H9 (cell line): ENCODE data around the gene STYXL2. TPM values are rescaled to one million over a fixed set of nuclear protein-coding genes. Genes with fewer than 3 reads are reported as not detected.

ENCODE experiments used
- DNase-seq: peaks from one replicate; pipeline ENCODE4 v3.0.0-alpha.2; 2017
- H2AFZ ChIP-seq: one replicate; pipeline ENCODE4 v1.6.1; 2013; ENCODE audit warnings: mild to moderate bottlenecking, low read length, control low read depth, moderate library complexity
- H2AK5ac ChIP-seq: 2 replicates; pipeline ENCODE4 v1.6.1; 2013; ENCODE audit warnings: low read length, control low read depth, mixed read lengths; ENCODE audit not compliant: insufficient read length
- H2BK120ac ChIP-seq: one replicate; pipeline ENCODE4 v1.6.1; 2013; ENCODE audit warnings: low read depth, mild to moderate bottlenecking, low read length, control low read depth, inconsistent platforms; ENCODE audit not compliant: poor library complexity, severe bottlenecking
- H2BK12ac ChIP-seq: 2 replicates; pipeline ENCODE4 v1.6.1; 2013; ENCODE audit warnings: low read length, control low read depth, mixed read lengths, low read depth; ENCODE audit not compliant: insufficient read length
- H2BK15ac ChIP-seq: 2 replicates; pipeline ENCODE4 v1.6.1; 2013; ENCODE audit warnings: low read depth, low read length, control low read depth
- H2BK20ac ChIP-seq: one replicate; pipeline ENCODE4 v1.6.1; 2013; ENCODE audit warnings: low read depth, mild to moderate bottlenecking, low read length, control low read depth, inconsistent platforms; ENCODE audit not compliant: poor library complexity, severe bottlenecking
- H2BK5ac ChIP-seq: 2 replicates; pipeline ENCODE4 v1.6.1; 2013; ENCODE audit warnings: low read length, control low read depth, mixed read lengths; ENCODE audit not compliant: insufficient read length
- H3K14ac ChIP-seq: 2 replicates; pipeline ENCODE4 v1.6.1; 2013; ENCODE audit warnings: low read length, control low read depth; ENCODE audit not compliant: insufficient read depth
- H3K18ac ChIP-seq: 2 replicates; pipeline ENCODE4 v1.6.1; 2013; ENCODE audit warnings: low read depth, mild to moderate bottlenecking, mixed read lengths, low read length, control low read depth; ENCODE audit not compliant: insufficient read length
- H3K23ac ChIP-seq: 2 replicates; pipeline ENCODE4 v1.6.1; 2013; ENCODE audit warnings: low read length, control low read depth, mixed read lengths, low read depth; ENCODE audit not compliant: insufficient read length
- H3K23me2 ChIP-seq: 2 replicates; pipeline ENCODE4 v1.6.1; 2013; ENCODE audit warnings: low read depth, mild to moderate bottlenecking, mixed read lengths, low read length, control low read depth; ENCODE audit not compliant: insufficient read length, poor library complexity, severe bottlenecking
- H3K27ac ChIP-seq: 2 replicates; pipeline ENCODE4 v1.5.1; 2013; ENCODE audit warnings: low read length, control low read depth, mixed read lengths, low read depth; ENCODE audit not compliant: insufficient read length
- H3K27me3 ChIP-seq: 2 replicates; pipeline ENCODE4 v1.6.1; 2013; ENCODE audit warnings: low read length, control low read depth, inconsistent platforms; ENCODE audit not compliant: insufficient read depth
- H3K4ac ChIP-seq: 2 replicates; pipeline ENCODE4 v1.6.1; 2013; ENCODE audit warnings: low read depth, mild to moderate bottlenecking, control low read depth, inconsistent platforms, low read length, moderate library complexity
- H3K4me1 ChIP-seq: 2 replicates; pipeline ENCODE4 v1.6.1; 2013; ENCODE audit warnings: low read length, control low read depth, inconsistent platforms; ENCODE audit not compliant: insufficient read depth
- H3K4me2 ChIP-seq: 2 replicates; pipeline ENCODE4 v1.6.1; 2013; ENCODE audit warnings: low read length, control low read depth, mixed read lengths; ENCODE audit not compliant: insufficient read length, insufficient read depth
- H3K56ac ChIP-seq: 2 replicates; pipeline ENCODE4 v1.6.1; 2013; ENCODE audit warnings: low read depth, mild to moderate bottlenecking, mixed read lengths, low read length, control low read depth; ENCODE audit not compliant: insufficient read length
- H3K79me1 ChIP-seq: 2 replicates; pipeline ENCODE4 v1.6.1; 2013; ENCODE audit warnings: low read depth, mild to moderate bottlenecking, moderate library complexity, low read length, control low read depth, inconsistent platforms; ENCODE audit not compliant: insufficient read depth, poor library complexity, severe bottlenecking
- H3K79me2 ChIP-seq: 2 replicates; pipeline ENCODE4 v1.6.1; 2013; ENCODE audit warnings: low read length, control low read depth, inconsistent platforms; ENCODE audit not compliant: insufficient read depth
- H3K9ac ChIP-seq: 2 replicates; pipeline ENCODE4 v1.6.1; 2013; ENCODE audit warnings: low read length, control low read depth, mixed read lengths; ENCODE audit not compliant: insufficient read length; ENCODE audit errors: extremely low read depth
- H3K9me3 ChIP-seq: one replicate; pipeline ENCODE4 v1.6.1; 2013; ENCODE audit warnings: low read depth, low read length, inconsistent platforms; ENCODE audit not compliant: control insufficient read depth
- H3T11ph ChIP-seq: one replicate; pipeline ENCODE4 v1.6.1; 2013; ENCODE audit warnings: mild to moderate bottlenecking, low read length, control low read depth, inconsistent platforms
- H4K20me1 ChIP-seq: one replicate; pipeline ENCODE4 v1.6.1; 2013; ENCODE audit not compliant: control insufficient read depth, insufficient read length, insufficient read depth
- H4K5ac ChIP-seq: 2 replicates; pipeline ENCODE4 v1.6.1; 2013; ENCODE audit warnings: low read depth, mild to moderate bottlenecking, mixed read lengths, low read length, control low read depth; ENCODE audit not compliant: insufficient read length
- H4K8ac ChIP-seq: replicated peaks from 2 replicates; pipeline ENCODE4 v1.6.1; 2013; ENCODE audit warnings: low read length, control low read depth, mixed read lengths, low read depth; ENCODE audit not compliant: insufficient read length
- H4K91ac ChIP-seq: 2 replicates; pipeline ENCODE4 v1.6.1; 2013; ENCODE audit warnings: low read depth, mild to moderate bottlenecking, moderate library complexity, mixed read lengths, low read length, control low read depth; ENCODE audit not compliant: insufficient read length
- H3K27ac Mint-ChIP-seq, 3 experiments: 2 replicates in 2 of 3; 3 replicates in 1 of 3; pipeline ENCODE4 v1.8.0; 2020 to 2021; ENCODE audit warnings: mixed read lengths in 3 of 3, mild to moderate bottlenecking in 1 of 3, moderate library complexity in 1 of 3
- H3K27me3 Mint-ChIP-seq: 2 replicates; pipeline ENCODE4 v1.8.0; 2021; ENCODE audit warnings: low read depth, mild to moderate bottlenecking, moderate library complexity, mixed read lengths
- H3K36me3 Mint-ChIP-seq, 3 experiments: 2 replicates in 2 of 3; 3 replicates in 1 of 3; pipeline ENCODE4 v1.8.0; 2020 to 2021; ENCODE audit warnings: low read depth in 3 of 3, mixed read lengths in 3 of 3; ENCODE audit not compliant: insufficient read depth in 1 of 3
- H3K4me1 Mint-ChIP-seq, 2 experiments: 2 replicates each; pipeline ENCODE4 v1.8.0; 2020; ENCODE audit warnings: mixed read lengths in 2 of 2
- H3K4me3 Mint-ChIP-seq, 2 experiments: 2 replicates in 1 of 2; 3 replicates in 1 of 2; pipeline ENCODE4 v1.8.0; 2020 to 2021; ENCODE audit warnings: mild to moderate bottlenecking in 2 of 2, mixed read lengths in 2 of 2, moderate library complexity in 1 of 2
- H3K9me3 Mint-ChIP-seq, 2 experiments: 2 replicates in 1 of 2; 3 replicates in 1 of 2; pipeline ENCODE4 v1.8.0; 2020; ENCODE audit warnings: mild to moderate bottlenecking in 2 of 2, mixed read lengths in 2 of 2, moderate library complexity in 1 of 2
- CTCF ChIP-seq: fragments of 200-600 bp; sonication (generic); conservative IDR thresholded peaks from 3 replicates; pipeline ENCODE4 v1.8.0; 2021; ENCODE audit warnings: antibody characterized with exemption, mild to moderate bottlenecking
- WGBS: extraction: QIAGEN DNeasy Blood & Tissue Kit; methylation state at CpG from one replicate; pipeline ENCODE4 v1.1.7; 2013; ENCODE audit warnings: missing lambda C conversion rate, low lambda C conversion rate, mixed read lengths; ENCODE audit not compliant: insufficient read length; ENCODE audit errors: extremely low coverage; 5-methylcytosine and 5-hydroxymethylcytosine counted together
- total RNA-seq: library from RNA; stranded (reverse); gene quantifications from 2 replicates; pipeline ENCODE4 v1.2.1, GENCODE V29; 2021

STYXL2 gene
- total RNA-seq, 1 experiment from 2014 or later = 0.09 TPM

- no peak overlapping the region for H3K23ac ChIP-seq
- no peak overlapping the region for H3K9ac ChIP-seq
- no peak overlapping the region for H4K91ac ChIP-seq
- H3K4me1 Mint-ChIP-seq = peaks cover 23 to 28% of the 10 kb centered on the region in 2 experiments
- DNase-seq = no peak
- H2BK120ac ChIP-seq = no peak overlapping the region
- no peak overlapping the region for H3K18ac ChIP-seq
- TF ChIP-seq CTCF = no peak
- no peak overlapping the region for H3K4me3 Mint-ChIP-seq
- H3K4me2 ChIP-seq = no peak overlapping the region
- H2BK12ac ChIP-seq = no peak overlapping the region
- H3K27me3 Mint-ChIP-seq = peaks cover 4% of the 10 kb centered on the region
- H2BK15ac ChIP-seq = no peak overlapping the region
- no peaks in the 10 kb centered on the region for H3K23me2 ChIP-seq
- no peak overlapping the region for H3K27ac ChIP-seq
- no peak overlapping the region for H3K27ac Mint-ChIP-seq
- H2AFZ ChIP-seq = no peak overlapping the region
- H3K9me3 Mint-ChIP-seq = no peaks in the 10 kb centered on the region
- no peak overlapping the region for H3T11ph ChIP-seq
- no peak overlapping the region for H2BK5ac ChIP-seq
- H3K79me1 ChIP-seq = no peaks in the 10 kb centered on the region
- H3K56ac ChIP-seq = no peak overlapping the region
- H3K14ac ChIP-seq = no peak overlapping the region
- 0 out of 2 replicates have a peak, but pooled peaks cover 2% of the 10 kb centered on the region for H3K4me1 ChIP-seq
- no CpG with 5 or more reads among the region's 5 CpGs for WGBS
- no peaks in the 10 kb centered on the region for H4K20me1 ChIP-seq
- H4K8ac ChIP-seq = no peak overlapping the region
- no peaks in the 10 kb centered on the region for H3K36me3 Mint-ChIP-seq
- H3K9me3 ChIP-seq = no peaks in the 10 kb centered on the region
- no peak overlapping the region for H2BK20ac ChIP-seq
- H3K4ac ChIP-seq = no peak overlapping the region
- no peak overlapping the region for H4K5ac ChIP-seq
- H3K79me2 ChIP-seq = no peaks in the 10 kb centered on the region
- H2AK5ac ChIP-seq = no peak overlapping the region
- H3K27me3 ChIP-seq = no peaks in the 10 kb centered on the region
These were observed 21.8 kb downstream of the STYXL2 start for GRCh38 chr1:167115655-167116054.
